ENCODE results near the gene DNM3.

The DNM3 gene

GRCh38 chr1:172350856-172351255 lies 509.6 kb downstream of the DNM3 start:
- Histone ChIP-seq H3K27ac (ENCODE audit: low read length) (no peak overlapping the region), H3K9ac (ENCODE audit: low read length) (no peak overlapping the region), H3F3A (ENCODE audit: insufficient read depth, low read length) (no peaks in the 10 kb centered on the region), H3K36me3 (replicated peaks; ENCODE audit: insufficient read depth, low read length) (no peaks in the 10 kb centered on the region), H3K4me1 (ENCODE audit: low read length) (no peaks in the 10 kb centered on the region), H4K20me1 (ENCODE audit: insufficient read depth, low read length) (no peaks in the 10 kb centered on the region), H3K4me2 (ENCODE audit: low read depth, low read length) (no peak overlapping the region), H3K9me3 (replicated peaks; ENCODE audit: insufficient read depth, low read length) (no peaks in the 10 kb centered on the region), H3K27me3 (replicated peaks; ENCODE audit: insufficient read depth, low read length) (peaks cover 21% of the 10 kb centered on the region), H2AFZ (ENCODE audit: low read length) (no peak overlapping the region), H3K79me2 (ENCODE audit: low read length) (no peaks in the 10 kb centered on the region), H3K4me3 (ENCODE audit: low read length) (no peak overlapping the region), H3K9me2 (replicated peaks; ENCODE audit: insufficient read depth, low read length) (no peaks in the 10 kb centered on the region)
- DNase-seq, result no peak
- TF ChIP-seq EZH2phosphoT487 (IDR thresholded peaks at IDR 0.05; ENCODE audit: low read length), result no peak
- no peak for TF ChIP-seq EZH2 (optimal IDR thresholded peaks at IDR 0.05; ENCODE audit: low read depth, low read length)
- TF ChIP-seq CTCF (IDR thresholded peaks at IDR 0.05; ENCODE audit: low read length), result no peak

- no peak for TF ChIP-seq EZH2phosphoT487 (IDR thresholded peaks at IDR 0.05; ENCODE audit: low read length)
- no peak for TF ChIP-seq CTCF (IDR thresholded peaks at IDR 0.05; ENCODE audit: low read length)
- no peak for TF ChIP-seq EZH2 (optimal IDR thresholded peaks at IDR 0.05; ENCODE audit: low read depth, low read length)
- Histone ChIP-seq H3K79me2 (ENCODE audit: low read length) (no peaks in the 10 kb centered on the region), H3K27ac (ENCODE audit: low read length) (no peak overlapping the region), H3K27me3 (replicated peaks; ENCODE audit: insufficient read depth, low read length) (peaks cover 18% of the 10 kb centered on the region), H3K9ac (ENCODE audit: low read length) (no peak overlapping the region), H3K4me2 (ENCODE audit: low read depth, low read length) (no peak overlapping the region), H3K9me3 (replicated peaks; ENCODE audit: insufficient read depth, low read length) (no peaks in the 10 kb centered on the region), H4K20me1 (ENCODE audit: insufficient read depth, low read length) (no peaks in the 10 kb centered on the region), H3K36me3 (replicated peaks; ENCODE audit: insufficient read depth, low read length) (no peaks in the 10 kb centered on the region), H3K4me3 (ENCODE audit: low read length) (no peak overlapping the region), H2AFZ (ENCODE audit: low read length) (no peak overlapping the region), H3F3A (ENCODE audit: insufficient read depth, low read length) (no peaks in the 10 kb centered on the region), H3K4me1 (ENCODE audit: low read length) (no peaks in the 10 kb centered on the region), H3K9me2 (replicated peaks; ENCODE audit: insufficient read depth, low read length) (no peaks in the 10 kb centered on the region)
- DNase-seq, result no peak
These were observed 510.0 kb downstream of the DNM3 start for GRCh38 chr1:172351346-172351745.

GRCh38 chr1:172351754-172352161 lies 510.5 kb downstream of the DNM3 start:
- no peaks in the 10 kb centered on the region for H3K36me3 ChIP-seq (replicated peaks; ENCODE audit: insufficient read depth, low read length)
- no peaks in the 10 kb centered on the region for H4K20me1 ChIP-seq (ENCODE audit: insufficient read depth, low read length)
- H3K79me2 ChIP-seq (ENCODE audit: low read length), result no peaks in the 10 kb centered on the region
- no peak for DNase-seq
- H3K9ac ChIP-seq (ENCODE audit: low read length), result no peak overlapping the region
- peaks cover 14% of the 10 kb centered on the region for H3K27me3 ChIP-seq (replicated peaks; ENCODE audit: insufficient read depth, low read length)
- no peak overlapping the region for H2AFZ ChIP-seq (ENCODE audit: low read length)
- H3K4me2 ChIP-seq (ENCODE audit: low read depth, low read length), result no peak overlapping the region
- no peak overlapping the region for H3K27ac ChIP-seq (ENCODE audit: low read length)
- TF ChIP-seq CTCF (IDR thresholded peaks at IDR 0.05; ENCODE audit: low read length) (no peak), EZH2phosphoT487 (IDR thresholded peaks at IDR 0.05; ENCODE audit: low read length) (no peak), EZH2 (optimal IDR thresholded peaks at IDR 0.05; ENCODE audit: low read depth, low read length) (no peak)
- H3K9me3 ChIP-seq (replicated peaks; ENCODE audit: insufficient read depth, low read length), result no peaks in the 10 kb centered on the region
- H3K4me1 ChIP-seq (ENCODE audit: low read length), result no peaks in the 10 kb centered on the region
- no peaks in the 10 kb centered on the region for H3F3A ChIP-seq (ENCODE audit: insufficient read depth, low read length)
- no peak overlapping the region for H3K4me3 ChIP-seq (ENCODE audit: low read length)
- H3K9me2 ChIP-seq (replicated peaks; ENCODE audit: insufficient read depth, low read length), result no peaks in the 10 kb centered on the region
